Activated T-helper 9 cell treated with anti-CD3 and anti-CD28 coated beads, Interleukin-2, amount 50 U/mL, for 16 hours (primary cell): ENCODE measurements around the gene MED14.

Experiments used
- DNase-seq: peaks from one replicate; pipeline ENCODE4 v3.0.0-alpha.2; 2020; ENCODE audit warnings: low read depth

MED14 gene

DNA sequence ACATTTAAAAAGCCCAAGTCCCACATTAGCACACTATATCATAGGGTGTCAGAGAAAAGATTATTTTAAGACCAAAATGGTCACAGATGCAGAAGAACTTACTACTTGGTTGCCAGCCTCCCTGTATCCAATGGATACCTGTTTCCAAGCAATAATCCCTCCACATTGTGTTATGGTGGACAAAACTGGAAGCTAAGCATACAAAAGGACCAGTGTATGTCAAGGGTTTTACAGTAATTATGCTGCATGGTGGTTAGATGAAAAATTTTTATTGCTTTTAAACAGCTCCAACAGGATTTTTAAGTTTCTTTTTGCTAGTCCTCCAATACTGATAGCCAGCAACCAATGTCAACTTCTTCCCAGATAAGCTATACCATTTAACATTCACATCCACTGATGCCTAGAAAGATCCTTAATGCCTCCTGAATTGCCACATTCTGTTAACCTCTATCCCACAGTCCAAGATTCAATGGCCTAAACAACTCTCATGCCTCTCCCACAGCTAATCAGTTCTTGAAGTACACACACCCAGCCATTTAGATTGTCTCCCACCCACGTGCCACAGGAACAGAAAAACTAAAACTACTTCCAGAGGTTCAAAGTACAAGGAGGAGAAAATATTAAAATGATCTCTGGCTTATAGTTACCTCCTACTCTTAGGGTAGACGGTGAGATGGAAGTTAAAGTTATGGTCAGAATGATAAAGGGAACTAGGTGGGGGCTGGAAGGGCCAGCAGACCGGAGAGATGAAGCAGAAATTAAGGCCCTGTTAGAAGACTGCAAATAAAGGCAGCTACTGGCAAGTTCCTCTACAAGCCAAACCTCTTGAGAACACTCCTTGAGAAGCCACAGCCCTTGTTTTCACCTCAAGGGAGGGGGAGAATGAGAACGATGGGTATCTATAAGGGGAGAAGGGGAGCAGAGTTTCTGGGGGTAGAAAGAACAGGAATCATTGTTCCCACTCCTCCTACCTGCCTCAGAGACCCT is 5.5 kb downstream of the MED14 start:
- no peak for DNase-seq

DNA sequence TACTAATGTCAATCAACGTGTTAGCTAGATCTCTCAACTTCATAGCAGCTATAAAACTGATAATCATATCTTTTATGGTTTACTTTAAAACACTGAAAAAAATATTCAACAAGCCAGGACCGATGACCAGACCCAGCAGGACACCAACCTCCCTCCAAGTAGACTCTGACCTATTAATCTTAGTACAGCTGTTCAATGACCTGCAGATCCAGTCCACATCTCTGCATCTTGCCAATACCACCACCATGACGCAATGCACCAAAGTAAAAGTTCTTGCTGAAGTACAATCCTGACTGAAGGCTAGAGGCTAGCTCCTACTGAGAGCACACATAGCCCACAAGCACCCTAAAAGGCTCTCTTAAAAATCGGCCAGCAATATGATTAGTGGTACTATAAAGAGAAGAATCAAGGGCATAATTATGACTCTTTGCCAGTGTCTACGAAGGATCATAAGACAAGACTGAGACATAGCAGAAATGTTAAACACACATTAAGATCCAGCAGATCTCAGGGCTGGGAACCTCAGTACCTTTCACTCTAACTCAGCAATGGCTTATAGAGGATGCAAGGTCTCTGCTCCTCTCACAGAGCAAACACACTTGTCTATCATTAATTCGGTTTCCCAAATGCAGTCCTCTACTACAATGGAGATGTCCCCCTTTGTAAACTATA is 7.6 kb downstream of the MED14 start:
- DNase-seq, result no peak

DNA sequence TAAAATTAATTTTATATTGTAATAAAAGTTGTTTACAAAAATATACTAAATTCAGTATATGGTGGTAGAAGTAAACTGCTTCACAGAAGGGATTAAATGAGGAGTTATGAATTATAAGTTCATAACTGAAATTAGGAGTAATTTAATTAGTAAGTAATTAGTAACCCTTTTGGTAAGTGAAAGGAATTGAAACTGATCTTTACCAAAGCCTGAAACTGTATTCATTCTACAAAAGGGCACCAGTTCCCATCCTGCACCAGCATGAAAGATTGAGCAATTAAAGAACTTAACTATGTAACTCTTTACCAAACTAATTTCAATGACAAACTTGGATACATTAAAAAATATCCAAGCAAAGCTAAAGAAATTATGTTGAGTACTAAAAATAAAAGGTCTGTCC is 8.2 kb downstream of the MED14 start:
- DNase-seq, result no peak

DNA sequence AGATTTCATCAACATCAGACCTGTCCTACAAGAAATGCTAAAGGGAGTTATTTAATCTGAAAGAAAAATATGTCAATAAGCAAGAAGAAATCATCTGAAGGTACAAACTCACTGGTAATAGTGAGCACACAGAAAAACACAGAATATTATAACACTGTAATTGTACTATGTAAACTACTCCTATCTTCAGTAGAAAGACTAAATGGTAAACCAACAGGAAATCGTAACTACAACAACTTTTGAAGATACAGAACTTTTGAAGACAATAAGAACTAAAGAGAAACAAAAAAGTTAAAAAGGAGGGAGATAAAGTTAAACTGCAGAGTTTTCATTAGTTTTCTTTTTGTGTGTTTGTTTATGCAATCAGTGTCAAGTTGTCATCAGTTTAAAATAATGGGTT is 12.4 kb downstream of the MED14 start:
- DNase-seq, result no peak

DNA sequence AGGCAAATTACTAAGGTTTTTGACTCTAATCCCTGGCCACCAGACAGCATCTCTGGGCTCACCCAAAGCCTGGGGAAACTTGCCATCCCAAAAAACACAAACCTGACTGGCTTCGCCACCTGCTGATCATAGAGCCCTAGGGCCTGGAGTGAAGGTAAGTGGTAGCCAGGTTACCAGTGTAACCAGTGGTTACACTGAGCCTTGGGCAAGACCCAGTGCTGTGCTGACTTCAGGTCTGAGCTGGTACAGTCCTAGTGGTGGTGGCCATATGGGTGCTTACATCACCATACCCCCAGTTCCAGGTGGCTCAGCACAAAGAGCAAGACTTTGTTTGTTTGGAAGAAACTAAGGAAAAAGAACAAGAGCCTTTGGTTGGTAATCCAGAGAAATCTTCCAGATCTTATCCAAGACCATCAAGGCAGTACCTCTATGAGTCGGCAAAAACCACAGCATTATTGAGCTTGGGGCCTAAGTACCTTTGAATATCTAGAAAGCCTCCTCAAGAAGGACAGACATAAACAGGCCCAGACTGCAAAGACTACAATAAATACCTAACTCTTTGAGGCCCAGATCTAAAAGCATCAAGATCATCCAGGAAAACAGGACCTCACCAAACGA is 13.7 kb downstream of the MED14 start:
- no peak for DNase-seq

DNA sequence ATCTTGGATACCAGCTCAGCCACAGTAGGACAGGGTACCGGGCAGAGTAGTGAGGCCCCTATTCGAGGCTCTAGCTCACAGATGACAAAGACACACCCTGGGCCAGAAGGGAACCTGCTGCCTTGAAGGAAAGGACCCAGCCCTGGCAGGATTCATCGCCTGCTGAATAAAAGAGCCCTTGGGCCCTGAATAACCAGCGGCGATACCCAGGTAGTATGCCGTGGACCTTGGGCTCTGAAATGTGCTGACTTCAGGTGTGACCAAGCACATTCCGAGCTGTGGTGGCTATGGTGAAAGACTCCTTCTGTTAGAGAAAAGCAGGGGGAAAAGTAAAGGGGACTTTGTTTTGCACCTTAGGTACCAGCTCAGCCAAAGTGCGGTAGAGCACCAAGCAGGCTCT is 14.6 kb downstream of the MED14 start:
- DNase-seq, result no peak

DNA sequence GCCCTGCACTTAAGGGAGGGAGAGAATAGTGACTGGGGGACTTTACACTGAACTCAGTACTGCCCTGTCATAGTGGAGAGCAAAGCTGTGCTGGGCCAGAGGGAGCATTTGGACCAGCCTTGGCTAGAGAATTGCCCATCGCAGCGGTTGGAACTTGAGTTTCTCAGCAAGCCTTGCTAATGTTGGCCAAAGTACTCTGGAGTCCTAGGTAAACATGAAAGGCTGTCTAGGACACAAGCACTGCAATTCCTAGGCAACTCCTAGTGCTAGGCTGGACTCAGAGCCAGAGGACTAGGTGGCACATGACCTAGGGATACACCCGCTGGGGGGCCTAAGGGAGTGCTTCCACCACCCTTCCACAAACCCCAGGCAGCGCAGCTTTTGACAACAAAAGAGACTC is 15.0 kb downstream of the MED14 start:
- DNase-seq, result no peak

DNA sequence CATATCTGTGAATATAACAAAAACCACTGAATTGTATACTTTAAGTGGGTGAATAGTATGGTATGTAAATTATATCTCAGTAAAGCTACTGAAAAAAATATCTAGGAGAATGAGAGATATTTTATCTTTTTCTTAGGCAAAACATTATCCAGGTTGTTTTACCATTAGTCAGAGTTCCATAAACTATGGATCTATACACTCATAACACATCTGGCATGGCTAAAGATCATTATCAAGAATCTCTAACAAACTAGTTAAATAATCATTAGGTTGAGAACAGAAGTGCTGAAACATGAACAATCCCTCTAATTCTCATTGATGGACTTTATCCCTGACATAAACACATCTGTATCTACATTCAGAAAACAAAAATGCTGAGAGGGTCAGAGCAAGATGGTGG is 15.6 kb downstream of the MED14 start:
- DNase-seq, result no peak

DNA sequence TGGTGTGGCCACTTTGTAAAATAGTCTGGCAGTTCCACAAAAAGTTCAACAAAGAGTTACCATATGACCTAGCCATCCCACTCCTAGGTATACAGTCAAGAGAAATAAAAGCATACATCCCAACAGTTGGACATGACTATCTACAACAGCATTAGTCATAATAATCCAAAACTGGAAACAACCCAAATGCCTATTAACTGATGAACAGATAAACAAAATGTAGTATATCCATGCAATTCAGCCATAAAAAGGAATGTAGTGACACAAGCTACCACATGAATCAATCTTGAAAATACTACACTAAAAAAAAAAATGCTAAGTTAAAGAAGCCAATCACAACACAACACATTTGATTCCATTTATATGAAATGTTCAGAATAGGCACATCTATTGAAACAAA is 16.1 kb downstream of the MED14 start:
- DNase-seq, result no peak

DNA sequence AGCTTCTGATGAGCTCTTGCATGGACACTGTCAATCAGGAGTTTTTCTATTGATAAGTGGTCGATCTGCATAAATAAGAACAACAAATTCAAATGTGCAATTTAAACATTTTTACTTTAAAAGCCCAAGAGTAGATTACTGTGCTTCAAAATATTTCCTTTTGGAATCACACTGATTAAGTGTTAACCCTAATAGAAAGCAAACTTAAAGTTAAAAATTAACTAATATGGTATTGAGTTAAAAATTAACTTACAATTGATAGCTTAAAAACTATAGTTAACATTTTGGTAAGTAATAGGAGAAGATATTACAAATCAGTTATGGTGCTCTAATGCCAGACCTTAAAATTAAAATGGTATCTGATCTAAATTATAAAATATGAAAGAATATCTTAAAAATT is 25.9 kb downstream of the MED14 start:
- no peak for DNase-seq

DNA sequence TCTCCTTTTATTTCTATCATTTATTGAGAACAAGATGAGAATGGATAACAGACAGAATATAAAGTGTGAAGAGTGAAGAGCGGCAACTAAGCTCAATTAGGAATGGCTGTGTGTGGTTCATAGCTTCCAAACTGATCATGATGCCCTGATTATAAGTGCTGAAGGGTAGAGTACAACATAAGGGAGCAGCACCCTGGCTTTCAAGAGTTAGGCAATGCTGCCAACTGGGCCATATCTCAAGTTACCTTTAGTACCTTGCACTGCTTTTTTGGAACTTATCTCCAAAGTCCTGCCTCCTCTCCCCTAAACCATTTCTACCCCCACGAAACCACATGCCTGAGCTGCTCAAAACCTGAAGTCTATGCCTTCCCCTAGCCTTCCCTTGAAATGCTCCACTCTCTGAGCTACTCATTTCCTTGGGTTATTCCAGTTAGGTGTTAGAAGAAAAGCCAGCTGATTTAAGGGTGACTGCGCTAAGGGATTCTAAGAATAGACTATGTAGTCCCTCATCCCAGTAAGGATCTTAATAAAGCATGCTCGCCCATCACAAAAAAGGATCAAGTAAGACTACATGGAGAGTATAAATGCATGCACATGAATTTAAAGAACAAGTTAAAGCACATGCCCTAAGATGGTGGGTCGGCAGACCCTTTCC is 29.6 kb downstream of the MED14 start:
- no peak for DNase-seq

DNA sequence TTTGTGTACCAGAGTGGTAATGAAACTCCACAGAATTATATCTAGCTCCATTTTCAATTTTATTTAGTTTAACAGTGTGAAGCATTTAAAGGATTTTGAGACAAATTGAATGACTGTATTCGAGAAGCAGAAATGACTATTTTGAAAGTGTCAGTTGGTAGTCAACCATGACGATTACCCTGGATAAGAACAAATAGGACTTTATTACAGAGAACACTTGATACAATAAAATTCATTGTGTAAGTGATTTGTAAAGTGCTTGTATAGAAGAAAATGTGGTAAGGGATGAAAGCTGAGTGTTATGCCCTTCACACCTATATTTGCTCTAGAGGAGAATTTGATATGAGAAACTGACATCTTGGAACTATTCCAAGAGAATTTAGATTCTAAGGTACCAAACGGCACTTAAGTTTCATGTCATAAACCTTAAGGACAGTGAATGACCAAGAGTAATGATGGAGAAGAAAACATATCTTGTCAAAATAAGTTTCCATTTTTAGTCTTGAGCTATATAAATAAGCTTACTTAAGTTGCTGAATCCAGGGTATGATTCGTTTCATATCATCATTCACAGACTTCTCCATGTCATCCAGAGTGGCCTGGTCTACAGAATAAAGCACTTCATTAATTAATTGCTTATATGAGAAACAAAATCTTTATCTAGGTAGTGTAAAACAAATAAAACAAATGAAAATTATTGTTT is 34.6 kb downstream of the MED14 start:
- DNase-seq, result no peak

DNA sequence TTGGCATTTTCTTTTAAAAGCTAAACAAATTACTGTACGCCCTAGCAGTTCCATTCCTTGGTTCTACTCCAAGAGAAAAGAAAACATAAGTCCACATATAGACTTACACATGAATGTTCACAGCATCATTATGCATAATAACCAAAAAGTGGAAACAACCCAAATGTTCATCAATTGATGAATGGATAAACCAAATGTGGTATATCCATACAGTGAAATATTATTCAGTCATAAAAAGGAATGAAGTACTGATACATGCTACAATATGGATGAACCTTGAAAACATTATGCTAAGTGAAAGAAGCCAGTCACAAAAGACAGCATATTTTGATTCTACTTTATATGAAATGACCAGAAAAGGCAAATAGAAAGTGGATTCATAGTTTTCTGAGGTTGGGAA is 36.5 kb downstream of the MED14 start:
- no peak for DNase-seq

DNA sequence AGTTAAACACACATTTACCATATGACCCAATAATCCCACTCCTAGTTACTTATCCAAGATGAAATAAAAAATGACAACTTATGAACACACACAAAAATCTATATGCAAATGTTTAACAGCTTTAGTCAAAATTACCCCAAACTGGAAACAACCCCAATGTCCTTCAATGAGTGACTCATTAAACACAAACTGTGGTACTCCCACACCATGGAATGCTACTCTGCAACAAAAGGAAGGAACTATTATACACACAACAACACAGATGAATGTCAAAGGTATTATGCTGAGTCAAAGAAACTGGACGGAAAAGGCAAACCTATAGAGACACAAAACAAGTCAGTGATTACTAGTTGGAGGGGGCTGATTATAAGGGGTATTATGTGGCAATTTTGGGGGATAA is 40.5 kb downstream of the MED14 start:
- DNase-seq, result no peak

DNA sequence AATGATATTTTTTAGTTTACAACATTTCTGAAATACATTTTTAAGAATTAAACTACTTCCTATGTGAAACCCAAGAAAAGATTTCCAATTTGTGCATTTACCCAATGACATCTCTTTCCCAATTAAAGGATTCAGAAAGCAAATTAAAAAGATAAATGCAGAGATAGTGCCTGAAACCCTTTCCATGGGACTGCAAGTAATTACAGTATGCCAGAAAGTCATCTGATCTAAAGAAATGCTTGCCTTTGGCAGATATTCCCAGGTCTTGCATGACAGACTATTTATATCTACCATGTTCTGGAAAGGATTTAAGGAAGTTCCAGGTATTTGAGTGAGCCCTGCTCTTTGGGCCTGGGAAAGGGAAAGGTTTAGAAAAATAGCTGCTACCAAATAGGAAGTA is 46.4 kb downstream of the MED14 start:
- DNase-seq, result no peak

DNA sequence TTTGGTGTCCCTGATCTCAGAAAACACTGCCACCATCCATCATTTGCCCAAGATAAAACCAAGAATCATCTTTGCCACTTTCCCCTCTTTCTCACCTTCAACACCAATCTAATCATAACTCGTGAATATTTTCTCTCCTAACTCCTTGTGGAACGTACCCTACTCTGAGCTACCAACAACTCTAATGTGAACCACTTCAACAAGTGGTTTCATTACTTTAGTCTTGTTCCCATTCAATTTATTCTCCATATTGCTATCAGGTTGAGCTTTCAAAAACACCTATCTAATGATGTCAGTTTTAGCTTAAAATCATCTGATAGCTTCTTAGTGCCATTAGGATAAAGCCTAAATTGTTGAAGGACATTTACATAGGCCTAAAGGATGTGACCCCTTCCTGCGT is 48.2 kb downstream of the MED14 start:
- DNase-seq, result no peak

DNA sequence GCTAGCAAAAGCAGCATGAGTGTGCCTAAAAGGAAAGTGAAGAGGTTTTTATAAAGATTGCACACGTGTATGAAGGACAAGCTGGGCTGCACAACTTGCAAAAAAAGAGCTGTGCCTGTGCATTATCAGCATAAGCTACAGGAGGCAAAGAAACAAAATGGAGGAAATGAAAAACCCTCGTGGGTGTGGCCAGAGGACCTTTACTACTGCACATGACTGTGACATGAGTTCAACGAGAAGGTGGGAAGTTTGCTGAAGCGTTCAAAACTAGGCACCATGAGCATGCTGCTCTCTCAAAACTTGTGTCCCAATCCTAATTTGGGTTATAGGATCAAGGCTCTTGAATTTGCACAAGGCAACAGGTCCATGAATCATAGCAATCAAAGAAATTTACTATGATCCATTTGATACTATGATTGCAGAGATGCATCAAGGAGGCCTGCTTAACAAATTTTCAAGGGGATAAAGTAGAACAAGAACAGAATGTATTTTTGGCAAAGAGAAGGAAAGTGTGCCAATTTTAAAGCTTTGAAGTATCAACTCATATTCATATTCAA is 49.9 kb downstream of the MED14 start:
- no peak for DNase-seq

DNA sequence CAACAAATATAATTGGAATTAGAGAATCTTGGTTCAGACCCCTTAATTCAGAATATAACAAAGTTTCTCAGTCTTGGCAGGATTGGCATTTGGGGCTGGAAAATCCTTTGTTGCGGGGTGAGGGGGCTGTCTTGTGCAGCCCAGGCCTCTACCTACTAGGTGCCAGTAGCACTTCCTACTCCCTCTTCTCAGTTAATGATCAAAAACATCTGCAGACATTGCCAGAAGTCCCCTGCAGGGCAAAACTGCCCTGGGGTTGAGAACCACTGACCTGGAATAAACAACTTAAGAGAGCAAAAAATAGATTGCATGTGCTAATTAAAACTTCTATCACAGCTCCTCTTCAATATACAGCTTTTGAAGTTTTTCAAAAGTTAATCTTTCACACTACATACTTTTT is 51.2 kb downstream of the MED14 start:
- no peak for DNase-seq

DNA sequence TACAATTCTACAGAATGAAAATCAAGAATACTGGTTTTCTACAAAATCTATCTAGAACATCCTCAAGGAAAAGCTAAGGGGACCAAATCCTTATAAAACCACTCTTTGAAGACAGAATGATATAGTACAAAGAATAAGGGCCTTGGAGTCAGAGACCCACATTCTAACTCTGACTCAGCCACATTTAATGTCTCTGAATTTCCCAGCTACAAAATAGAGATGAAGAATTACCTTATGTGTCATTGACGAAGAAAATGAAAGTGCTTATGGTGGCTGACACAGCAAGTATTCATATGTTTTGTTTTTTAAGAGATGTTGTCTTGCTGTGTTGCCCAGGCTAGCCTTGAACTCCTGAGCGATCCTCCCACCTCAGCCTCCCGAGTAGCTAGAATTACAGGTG is 52.1 kb downstream of the MED14 start:
- DNase-seq, result no peak

DNA sequence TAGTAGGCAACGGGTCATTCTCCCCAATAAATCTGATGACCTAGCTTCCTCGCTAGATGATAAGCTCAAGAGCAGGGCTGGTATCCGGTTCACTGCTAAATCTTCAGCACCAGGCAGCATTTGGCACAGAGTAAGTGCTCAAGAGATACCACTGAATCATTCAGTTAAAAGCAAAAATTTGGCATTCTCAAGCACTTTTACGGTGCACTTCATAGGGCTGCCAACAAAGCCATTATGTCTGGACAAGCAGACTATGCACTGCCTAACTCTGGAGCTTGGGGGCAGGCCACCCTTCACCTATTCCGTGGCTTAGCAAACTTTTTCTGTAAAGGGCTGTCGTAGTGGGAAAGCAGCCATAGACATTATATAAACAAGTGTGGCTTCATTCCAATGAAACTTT is 64.2 kb downstream of the MED14 start:
- no peak for DNase-seq

DNA sequence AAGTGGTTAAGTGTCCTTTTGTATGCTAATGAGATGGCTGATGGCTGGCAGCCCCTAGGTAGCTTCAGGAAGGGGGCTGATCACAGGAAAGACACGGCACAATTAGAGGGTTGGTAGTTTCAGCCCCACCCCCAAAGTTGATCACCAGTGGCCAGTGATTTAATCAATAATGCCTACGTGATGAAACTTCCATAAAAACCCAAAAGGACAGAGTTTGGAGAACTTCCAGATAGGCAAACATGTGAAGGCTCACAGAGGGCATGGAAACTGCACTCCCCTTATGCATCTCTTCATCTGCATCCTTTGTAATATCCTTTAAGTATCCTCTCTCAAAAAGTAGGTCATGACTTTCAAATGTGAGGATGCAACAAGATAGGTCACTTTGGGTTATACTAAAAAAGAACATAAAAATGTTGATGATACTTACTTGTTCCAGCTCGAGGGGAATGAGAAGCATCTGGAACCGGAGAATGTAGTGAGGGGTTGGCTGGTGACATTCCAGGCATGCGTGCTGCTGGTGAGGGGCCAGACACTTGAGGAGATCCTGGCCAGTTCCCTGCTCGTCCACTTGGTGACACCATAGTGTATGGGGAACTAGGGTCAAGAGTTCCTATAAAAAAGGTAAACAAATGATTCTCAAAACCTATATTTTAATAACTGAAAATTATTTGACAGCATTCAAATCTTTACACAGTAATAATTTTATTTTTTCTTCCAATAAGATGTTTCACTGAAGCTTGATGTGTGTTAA is 71.3 kb downstream of the MED14 start:
- no peak for DNase-seq
